Bone marrow (tissue), 2 donors: ENCODE data around the gene LPP.

Experiments used
- DNase-seq, 2 donors: peaks; one replicate each; lab custom pipeline; 2025; lab: John Stamatoyannopoulos, UW

LPP gene

DNA sequence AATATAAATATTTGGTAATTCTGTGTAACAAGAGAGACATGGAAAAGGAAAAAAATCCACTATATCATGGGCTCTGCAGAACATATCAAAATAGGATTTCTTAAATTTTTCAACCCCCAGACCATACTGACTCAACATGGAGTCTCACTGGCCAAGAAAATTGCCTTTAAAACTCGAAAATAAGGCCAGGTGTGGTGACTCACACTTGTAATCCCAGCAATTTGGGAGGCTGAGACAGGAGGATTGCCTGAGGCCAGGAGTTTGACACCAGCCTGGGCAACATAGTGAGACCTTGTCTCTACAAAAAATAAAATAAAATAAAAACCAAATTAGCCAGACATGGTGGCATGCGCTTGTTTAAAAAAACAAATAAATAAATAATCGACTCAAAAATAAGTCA, 723.4 kb downstream of the LPP start:
- DNase-seq = no peak

DNA sequence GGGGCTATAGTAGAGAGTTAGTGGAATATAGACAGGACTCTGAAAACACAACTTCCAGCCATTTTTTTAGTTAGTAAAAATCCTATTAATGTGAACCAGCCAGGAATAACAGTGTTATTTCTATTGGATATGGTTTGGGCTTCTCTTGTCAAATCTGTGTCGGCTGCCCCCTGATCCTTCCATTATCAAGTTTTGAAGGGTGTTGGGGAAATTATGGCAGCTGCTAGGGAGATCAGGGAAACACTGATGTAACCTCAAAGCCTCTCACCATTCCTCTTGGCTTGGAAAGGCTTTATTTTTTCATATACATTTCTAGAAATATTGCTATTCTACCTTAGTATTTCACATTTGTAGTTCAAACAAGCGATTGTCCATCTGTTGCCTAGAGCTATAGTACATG, 724.1 kb downstream of the LPP start:
- DNase-seq = no peak

DNA sequence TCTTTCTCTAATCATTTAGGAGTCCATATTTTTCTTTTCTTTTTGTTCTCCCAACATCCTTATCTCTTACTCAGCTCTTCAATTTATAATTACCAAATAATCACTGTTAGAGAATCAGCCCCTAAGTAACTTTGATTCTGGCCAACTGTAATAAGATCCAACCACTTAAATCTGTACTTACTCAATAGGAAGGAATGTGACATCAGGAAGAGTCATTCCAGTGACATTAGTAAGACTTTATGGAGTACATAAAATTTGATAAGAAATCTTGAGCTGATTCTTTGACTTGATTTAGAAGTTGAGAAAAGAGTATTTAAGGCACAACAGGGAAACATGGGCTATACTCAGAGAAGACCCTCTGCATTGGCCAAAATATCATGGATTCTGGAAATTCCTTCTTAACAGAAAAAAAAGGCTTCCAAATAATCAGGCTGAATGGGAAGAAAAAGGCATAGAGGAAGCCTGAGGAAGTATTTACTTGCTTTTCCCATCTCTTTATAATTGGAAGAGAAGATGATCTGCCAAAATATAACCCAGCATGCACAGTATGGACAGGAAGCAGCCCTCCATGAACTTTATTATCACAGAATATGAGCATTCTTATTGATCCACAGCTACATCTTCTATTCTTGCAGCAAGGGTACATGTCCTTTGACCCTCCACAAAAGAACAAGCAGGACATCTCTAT, 728.1 kb downstream of the LPP start:
- DNase-seq = no peak

DNA sequence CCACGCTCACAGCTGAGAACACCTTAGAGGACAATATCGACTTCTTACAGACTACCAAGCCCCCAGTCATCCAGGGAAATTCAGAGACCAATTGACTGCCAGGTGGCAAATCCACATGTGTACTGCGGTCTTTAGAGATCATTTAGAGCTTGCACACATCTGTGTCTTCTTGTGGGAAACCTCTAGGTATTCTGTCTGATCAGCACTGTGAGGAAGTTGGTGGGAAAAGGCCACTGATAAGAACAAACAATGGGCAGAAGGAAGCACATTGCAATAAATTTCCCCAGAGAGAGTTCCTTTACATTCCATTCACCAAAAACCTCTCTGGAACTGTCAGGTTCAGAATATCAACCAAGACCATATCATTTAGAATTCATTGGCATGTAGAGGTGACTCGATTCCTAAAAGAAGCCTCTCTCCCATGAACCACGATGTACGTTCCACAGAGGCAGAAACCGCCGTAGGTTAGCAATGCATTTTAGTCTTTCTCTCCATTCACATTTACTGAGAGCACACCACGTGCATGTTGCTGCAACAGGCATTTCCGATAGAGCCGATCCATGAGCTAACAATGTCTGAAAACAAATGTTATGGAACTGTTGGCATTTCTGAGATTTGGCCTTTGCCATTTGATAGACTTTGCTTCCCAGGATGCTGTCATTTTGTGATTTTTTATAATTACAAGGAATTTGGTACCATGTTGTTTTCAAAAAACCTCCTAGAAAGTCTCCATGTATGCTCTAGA, 730.5 kb downstream of the LPP start:
- no peak for DNase-seq

DNA sequence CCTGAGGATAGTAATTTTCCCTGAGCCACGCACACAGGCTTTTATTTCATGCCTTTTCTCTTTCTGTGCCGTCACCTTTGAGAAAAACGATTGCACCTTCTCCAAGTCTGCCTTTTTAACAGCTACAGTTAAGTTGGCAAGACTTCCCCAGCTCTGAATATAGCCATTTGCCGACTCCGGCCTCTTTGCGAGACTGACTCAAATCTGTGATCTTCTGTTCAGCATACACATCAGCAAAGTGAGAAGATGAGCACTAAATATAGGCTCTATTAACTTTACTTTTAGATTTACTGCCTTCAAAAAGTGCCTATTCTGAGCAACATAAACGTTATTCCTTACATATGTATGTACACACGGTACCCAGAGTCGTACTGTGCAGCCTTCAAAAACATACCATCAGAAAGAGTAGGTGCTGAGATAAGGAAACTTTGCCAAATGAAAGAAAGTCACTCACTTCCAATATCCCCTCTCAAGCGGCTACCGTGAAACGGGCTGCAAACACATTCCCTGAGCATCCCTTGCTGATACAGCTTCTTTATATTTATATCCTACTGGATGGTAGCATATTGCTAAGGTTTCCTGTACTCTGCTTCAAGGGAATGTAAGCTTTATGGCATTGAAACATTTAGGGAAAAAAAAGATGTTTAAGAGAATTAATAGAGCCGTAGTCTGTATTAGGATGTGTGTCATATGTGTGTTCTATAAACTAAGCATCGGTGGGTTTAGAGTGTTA, 734.5 kb downstream of the LPP start:
- no peak for DNase-seq

DNA sequence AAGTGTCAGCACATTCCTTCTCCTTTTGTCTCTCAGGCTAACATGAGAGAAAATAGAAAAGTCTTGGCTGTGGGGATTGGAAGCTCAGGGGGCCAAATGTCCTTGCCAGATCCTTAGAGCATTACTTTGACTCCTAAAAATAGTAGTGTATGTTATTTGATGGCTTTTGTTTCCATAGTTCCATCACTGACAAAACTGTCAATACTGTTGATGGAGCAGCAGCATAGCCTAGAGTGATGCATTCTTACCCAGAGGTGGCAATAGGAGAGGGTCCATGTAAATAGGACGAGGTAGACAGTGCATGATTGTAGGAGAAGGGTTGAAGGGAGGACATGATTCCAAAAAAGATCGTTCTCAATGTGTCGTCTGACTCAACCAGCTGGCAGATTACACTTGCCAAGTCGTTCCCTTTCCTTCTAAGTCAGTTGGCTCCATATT, 735.1 kb downstream of the LPP start:
- DNase-seq = no peak

DNA sequence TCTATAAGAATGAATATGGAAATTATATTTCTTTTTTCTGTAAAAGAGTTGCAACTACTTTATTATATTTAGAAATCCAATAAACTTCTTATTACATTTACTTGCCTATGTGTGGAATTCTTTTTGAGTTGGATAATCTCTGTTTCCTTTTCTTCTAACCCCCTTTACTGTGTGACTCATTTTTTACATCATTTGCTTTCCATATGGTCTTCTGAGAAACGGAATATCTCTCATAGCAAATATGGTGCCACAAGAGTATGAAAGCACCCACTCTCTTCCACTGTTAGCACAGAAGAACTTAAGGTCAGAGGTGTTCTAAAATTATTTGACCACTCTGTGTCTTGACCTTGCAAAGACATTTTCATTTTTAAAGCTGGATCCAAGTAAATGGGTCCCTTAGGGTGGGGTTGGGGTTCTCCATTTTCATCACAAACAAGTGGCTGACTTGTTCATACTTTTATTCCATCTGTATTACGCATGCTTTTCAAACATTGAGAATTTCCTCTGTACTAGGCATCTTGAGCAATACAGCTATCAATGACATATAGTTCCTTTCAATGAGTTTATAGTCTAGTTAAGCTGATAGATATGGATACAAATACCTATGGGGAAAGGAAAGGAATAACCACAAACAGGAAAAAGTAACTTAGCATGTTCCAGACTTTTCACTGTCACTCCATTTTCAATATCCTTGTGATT, 736.8 kb downstream of the LPP start:
- no peak for DNase-seq

DNA sequence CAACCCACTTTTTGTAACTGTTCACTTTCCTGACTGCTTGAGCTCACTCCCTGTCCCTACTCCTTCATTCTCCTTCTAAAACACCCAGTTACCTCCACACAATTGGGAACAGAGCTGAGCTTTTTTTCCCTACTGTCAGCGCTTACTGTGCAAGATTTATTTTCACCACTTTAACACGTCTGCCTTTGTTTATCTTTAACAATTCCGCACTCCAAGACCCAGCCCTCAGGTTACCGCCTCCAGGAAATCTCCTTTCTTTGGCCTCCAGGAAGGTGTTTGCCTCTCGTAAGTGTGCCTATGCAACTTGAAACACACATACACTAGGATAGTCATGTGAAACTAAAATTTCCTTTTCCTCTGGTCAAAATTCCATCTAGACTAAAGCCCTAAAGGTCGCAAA, 745.9 kb downstream of the LPP start:
- DNase-seq = no peak

DNA sequence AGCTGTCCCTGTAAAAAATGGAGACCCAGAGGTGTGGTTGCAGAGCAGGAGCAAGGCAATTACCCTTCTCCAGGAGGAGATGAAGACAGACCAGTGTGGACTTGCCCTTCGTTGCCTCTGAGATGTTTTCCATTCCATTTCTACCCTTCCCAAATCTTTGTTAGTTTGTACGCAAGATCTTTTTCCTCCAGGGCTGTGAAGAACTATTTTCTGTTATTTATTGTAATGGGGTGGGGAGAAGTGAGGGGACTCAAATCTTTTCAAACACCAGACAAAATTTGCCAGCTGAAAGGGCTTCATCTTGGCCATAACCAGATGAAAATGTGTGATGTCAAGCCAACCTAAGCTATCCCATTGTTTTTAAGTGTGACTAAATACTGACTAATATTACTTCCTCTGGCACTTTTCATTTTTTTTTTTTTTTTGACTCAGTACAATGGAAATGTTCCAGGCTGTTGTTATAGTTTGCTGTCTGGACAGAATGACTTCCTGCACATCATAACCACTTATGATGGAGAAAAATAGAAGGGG, 746.5 kb downstream of the LPP start:
- DNase-seq = no peak

DNA sequence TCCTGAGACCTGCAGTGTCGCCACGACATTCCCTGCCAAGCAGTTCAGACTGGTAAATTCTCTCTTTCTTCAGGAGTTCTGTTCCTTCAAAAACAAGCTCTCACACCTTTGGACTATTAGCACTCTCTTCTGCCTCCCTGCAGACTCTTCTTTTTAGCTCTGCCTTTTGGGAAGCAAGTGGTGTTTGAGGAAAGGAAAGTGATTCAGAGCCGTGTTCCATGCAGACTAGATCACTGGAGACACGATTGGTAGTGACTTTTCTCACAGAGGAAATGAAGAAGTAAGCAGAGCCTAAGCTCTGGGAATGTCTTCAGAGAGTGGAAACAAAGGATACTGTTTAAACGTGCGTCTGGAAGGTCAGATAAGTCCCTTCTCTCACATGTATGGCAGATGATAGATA, 747.2 kb downstream of the LPP start:
- no peak for DNase-seq

DNA sequence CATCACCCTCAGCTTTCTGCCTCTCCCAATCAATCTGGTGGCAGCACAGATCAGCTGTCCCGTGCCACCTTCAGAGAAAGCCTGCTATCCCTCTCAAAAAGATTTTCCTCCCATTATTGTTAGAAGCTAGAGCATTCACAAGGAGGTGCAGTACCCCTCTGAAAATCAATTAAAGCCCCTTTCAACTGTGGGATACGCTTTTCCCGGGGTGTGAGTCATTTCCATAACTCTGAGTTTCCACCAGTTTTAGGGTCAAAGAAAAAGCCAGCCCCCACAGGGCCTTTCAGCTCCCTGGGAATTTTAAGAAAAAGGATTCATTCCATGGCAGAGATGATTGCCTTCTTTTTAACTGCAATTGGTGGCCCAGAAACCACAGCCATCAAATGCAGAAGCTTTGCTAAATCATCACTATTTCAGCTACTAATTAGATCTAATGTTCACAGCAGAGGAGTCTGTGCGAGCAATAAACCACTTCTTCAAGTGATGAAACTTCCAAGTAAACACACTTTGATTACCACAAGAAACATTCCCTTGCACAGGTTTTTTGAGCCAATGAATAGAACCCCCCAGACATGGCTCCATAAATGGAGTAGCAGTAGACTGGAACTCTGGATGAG, 747.8 kb downstream of the LPP start:
- no peak for DNase-seq

DNA sequence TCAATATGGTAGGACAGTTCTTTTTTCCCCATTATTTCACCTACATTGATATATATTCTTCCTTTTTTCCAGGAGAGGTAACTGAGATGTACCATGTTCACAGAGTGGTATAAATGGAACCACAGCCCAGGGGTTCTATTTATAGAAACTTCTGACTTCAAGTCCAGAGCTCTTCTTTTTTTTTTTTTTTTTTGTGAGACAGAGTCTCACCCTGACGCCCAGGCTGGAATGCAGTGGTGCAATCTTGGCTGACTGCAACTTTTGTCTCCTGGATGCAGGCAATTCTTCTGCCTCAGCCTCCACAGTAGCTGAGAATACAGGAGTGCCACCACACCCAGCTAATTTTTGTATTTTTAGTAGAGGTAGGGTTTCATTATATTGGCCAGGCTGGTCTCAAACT, 750.7 kb downstream of the LPP start:
- no peak for DNase-seq

DNA sequence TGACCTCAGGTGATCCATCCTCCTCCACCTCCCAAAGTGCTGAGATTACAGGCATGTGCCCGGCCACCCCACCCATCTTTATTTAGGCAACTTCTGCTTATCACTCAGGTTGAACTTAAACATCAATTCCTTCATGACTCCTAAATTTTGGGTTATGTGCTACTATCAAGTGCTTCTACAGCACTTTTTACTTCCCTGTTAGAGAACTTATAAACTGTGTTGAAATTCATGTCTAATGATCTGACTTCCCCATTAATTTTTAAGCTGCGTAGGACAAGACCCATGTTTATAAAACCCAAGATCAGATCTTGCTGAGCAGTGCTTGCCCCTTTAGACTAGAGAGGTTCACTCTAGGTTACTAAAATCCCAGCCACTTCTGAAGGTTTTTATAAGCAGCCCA, 751.6 kb downstream of the LPP start:
- no peak for DNase-seq

DNA sequence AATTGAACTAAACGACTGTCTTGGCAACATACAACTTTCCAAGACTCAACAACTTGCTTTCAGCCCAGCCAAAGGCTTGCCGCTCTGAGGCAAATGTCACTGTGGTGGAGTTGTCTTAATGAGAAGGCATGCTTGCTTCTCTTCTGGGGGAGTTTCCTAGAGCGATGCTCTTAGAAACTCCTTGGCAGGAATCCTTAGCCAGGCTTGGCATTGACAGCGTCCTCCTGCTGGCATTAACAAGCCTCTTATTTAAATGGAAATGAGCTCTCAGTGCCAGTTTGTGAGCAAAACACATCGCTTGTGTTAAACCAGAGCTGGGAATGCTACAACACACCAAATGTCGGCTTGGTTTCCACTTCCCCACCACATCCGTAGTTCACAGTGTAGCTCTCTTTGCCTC, 752.3 kb downstream of the LPP start:
- no peak for DNase-seq

DNA sequence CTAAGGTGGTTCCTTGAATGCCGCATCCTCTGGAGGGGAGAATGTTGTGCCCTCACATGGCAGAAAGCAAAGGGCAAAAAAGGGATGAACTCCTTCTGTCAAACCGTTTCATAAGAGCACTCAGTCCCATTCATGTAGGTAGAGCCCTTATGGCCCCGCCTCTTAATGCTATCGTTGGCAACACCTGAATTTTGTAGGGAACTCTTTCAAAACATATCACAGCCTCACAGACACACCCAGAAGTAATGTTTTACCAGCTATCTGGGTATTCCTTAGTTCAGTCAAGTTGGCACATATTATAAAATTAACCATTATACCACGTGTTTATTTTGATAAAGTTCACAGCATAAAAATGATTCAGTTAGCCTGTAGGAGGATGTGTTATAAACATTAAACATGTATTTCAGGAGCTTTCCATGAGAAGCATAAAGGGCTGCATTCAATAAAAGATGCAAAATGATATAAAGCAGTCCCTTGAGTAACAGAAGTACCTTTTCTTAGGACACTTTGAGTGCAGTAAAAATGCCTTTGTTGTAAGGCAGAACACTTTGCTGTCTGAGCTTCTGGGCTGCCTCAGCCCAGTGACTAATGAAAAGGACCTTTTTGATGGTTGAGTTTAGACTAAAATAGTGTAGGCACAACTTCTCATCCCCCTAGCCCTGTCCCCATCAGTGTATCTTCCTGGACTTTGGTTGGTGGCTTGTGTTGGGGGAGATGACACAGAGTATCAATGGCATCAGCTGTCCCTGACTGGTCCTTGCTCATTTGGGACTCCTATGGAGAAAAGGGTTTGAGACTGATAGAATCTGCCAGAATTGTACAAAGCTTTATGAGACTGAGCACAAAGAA, 754.3 kb downstream of the LPP start:
- no peak for DNase-seq

DNA sequence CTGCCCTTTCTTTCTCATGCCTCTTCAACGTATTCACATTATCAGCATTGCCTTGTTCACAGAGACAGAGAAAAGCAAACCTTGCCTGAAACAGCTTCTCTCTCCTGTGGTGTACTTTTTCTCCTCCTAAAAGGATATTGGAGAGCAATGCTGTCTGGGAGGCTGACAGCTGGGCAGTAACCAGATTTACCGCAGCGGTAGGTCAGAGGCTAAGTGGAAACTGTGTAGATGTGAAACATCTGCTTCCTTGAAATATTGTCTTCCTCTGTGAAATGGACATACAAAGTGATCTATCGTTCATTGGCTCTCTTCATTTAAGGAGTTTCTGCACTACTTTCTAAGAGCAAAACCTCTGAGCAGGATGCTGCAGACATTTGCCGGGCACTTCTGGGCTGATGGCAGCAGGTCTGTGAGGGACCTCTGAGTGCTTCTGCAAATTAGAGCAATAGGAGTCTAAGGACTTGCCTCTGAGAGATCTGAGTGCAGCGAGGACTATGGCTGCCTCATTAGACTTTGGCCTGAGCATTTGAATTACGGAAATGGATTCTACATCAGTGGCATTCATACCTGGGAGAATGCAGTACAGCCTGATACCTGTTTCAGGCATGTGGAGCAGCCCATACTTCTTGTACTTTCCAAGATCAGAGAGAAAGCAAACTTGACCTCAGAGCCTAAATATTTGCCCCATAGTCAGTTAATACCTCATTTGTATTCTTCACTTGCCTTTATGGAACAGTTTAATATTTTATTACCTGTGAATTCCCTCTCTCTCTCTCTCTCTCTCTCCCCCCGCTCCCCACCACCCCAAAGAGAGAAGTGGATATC, 757.3 kb downstream of the LPP start:
- no peak for DNase-seq

DNA sequence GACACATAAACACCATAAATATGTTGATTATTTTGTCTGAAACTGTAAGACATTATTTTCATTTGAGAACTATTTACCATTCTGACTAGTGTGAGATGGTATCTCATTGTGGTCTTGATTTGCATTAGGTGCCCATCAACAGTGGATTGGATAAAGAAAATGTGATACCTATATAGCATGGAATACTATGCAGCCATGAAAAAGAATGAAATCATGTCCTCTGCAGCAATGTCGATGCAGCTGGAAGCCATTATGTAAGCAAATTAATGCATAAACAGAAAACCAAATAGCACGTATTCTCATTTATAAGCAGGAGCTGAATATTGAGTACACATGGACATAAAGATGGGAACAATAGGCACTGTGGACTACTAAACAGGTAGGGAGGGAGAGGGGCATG, 759.1 kb downstream of the LPP start:
- DNase-seq = no peak

DNA sequence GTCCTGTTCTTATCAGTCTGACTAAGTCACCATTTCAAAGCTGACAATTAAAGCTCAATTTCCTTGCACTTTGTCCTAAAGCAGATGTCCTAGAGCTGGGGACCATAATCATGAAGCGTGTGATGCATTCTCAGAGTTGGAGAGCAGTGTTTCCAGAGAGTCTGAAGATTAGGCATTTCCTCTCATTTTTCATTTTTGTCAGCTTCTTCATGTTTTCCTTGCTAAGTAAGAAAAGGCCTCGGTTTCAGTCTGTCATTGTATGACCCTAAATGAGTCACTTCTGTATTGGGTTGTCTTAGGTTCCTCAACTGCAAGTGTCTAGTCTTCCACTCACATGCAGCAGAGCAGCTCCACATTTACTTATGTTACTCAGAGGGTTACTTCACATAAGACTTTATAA, 760.6 kb downstream of the LPP start:
- no peak for DNase-seq

DNA sequence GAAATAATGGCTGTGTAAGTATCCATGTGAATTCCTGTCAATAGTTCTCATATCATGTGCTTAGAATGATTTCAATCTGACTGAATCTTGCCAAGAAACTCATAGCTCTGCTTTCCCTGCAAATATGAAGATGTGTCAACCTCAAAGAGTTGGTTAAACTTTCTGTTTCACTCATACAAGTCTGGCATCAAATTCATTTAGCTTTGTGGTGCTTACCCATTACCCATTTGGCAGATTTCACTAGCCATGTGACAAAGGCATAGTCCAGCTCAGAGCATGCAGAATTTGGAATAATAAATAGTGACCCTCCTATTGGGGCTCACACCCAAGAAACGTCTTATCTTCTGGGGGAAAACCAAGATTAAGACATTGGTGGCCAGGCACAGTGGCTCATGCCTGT, 761.2 kb downstream of the LPP start:
- DNase-seq = no peak

DNA sequence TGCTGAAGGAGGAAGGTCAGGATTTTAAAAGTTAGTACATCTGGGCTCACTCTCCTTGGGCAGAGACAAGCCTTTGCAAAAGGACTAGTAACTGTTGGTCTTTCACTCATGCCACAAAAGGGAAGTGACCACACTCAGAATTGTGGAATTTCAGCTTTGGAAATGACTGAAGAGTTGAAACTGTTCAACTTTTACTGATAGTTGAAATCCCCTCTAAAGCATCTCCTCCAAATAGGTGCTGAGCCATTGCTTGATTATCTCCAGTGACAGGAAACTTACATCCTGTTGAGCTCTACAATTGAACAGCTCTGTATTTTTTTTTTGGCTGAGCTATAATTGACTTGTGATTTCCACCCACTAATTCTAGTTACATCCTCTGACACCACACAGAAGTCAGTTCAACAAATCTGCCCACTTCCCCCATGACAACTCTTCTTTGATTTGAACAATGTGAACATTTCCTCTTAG, 763.0 kb downstream of the LPP start:
- peak in 1 of 2 donors; percentile 3 for DNase-seq
